SK-N-SH (cell line): Measurements from ENCODE around the gene ZEB2. TPM values are rescaled to one million over a fixed set of nuclear protein-coding genes. Genes with fewer than 3 reads are reported as not detected.

ENCODE experiments used
- CTCF ChIA-PET: fragments of 300-600, 350-600 bp; formaldehyde crosslinking; extraction: SDS; loops from one replicate; lab custom pipeline; 2021; lab: Yijun Ruan, JAX
- POLR2A ChIA-PET: fragments of 350-600 bp; sonication (Branson Sonifier 250); formaldehyde crosslinking; extraction: SDS; loops from one replicate; lab custom pipeline; 2020; ENCODE audit warnings: antibody characterized with exemption, inconsistent platforms; lab: Yijun Ruan, JAX
- DNase-seq: peaks from one replicate; pipeline ENCODE4 v3.0.0; 2012
- H2AFZ ChIP-seq: fragments of 200-600 bp; sonication (generic); 2 replicates; pipeline ENCODE4 v1.8.1; 2016; ENCODE audit warnings: antibody characterized with exemption, mild to moderate bottlenecking, low read depth
- H3F3A ChIP-seq: fragments of 200-600 bp; sonication (generic); replicated peaks from 2 replicates; pipeline ENCODE3; 2016; ENCODE audit warnings: antibody characterized with exemption, mild to moderate bottlenecking; ENCODE audit not compliant: insufficient read depth
- H3K27ac ChIP-seq, 2 experiments: fragments of 200-500 bp in 1 of 2; fragments of 200-600 bp in 1 of 2; sonication (Bioruptor generic) in 1 of 2; sonication (generic), shearing (Covaris generic) in 1 of 2; 2 replicates each; pipeline versions ENCODE4 v1.5.1 to v1.6.1; 2014 to 2016; ENCODE audit warnings: low read depth in 2 of 2, inconsistent platforms in 1 of 2, low read length in 1 of 2, mild to moderate bottlenecking in 1 of 2, mixed read lengths in 1 of 2
- H3K27me3 ChIP-seq: fragments of 200-600 bp; sonication (generic), shearing (Covaris generic); 2 replicates; pipeline ENCODE4 v1.6.1; 2016; ENCODE audit warnings: mixed run types; ENCODE audit not compliant: insufficient read depth
- H3K36me3 ChIP-seq, 2 experiments: fragments of 200-500 bp in 1 of 2; fragments of 200-600 bp in 1 of 2; sonication (Bioruptor generic) in 1 of 2; sonication (generic) in 1 of 2; replicated peaks in 1 of 2; 2 replicates each; pipeline versions ENCODE3 to v1.5.1; 2014 to 2016; ENCODE audit warnings: low read length in 1 of 2, mild to moderate bottlenecking in 1 of 2; ENCODE audit not compliant: insufficient read depth in 2 of 2, control insufficient read depth in 1 of 2
- H3K4me1 ChIP-seq, 2 experiments: fragments of 200-500 bp in 1 of 2; fragments of 200-600 bp in 1 of 2; sonication (Bioruptor generic) in 1 of 2; sonication (generic), shearing (Covaris generic) in 1 of 2; 2 replicates each; pipeline versions ENCODE4 v1.5.1 to v1.6.1; 2014 to 2016; ENCODE audit warnings: low read depth in 1 of 2, low read length in 1 of 2, mixed run types in 1 of 2; ENCODE audit not compliant: insufficient read depth in 2 of 2, control insufficient read depth in 1 of 2
- H3K4me2 ChIP-seq: fragments of 200-600 bp; sonication (generic), shearing (Covaris generic); 2 replicates; pipeline ENCODE4 v1.6.1; 2017; ENCODE audit warnings: mixed run types
- H3K4me3 ChIP-seq, 2 experiments: fragments of 200-500 bp in 1 of 2; fragments of 200-600 bp in 1 of 2; sonication (Bioruptor generic) in 1 of 2; sonication (generic), shearing (Covaris generic) in 1 of 2; 2 replicates each; pipeline versions ENCODE4 v1.5.1 to v1.8.1; 2014 to 2016; ENCODE audit warnings: low read depth in 2 of 2, inconsistent platforms in 1 of 2, low read length in 1 of 2, mild to moderate bottlenecking in 1 of 2, mixed read lengths in 1 of 2, moderate library complexity in 1 of 2
- H3K79me2 ChIP-seq: fragments of 200-600 bp; sonication (generic); 2 replicates; pipeline ENCODE4 v1.8.1; 2017; ENCODE audit warnings: mild to moderate bottlenecking; ENCODE audit not compliant: insufficient read depth
- H3K9ac ChIP-seq: fragments of 200-600 bp; sonication (generic); 2 replicates; pipeline ENCODE4 v1.6.1; 2017; ENCODE audit warnings: mixed run types
- H3K9me2 ChIP-seq: fragments of 200-600 bp; sonication (generic); 2 replicates; pipeline ENCODE4 v1.6.1; 2017; ENCODE audit warnings: mixed run types
- H3K9me3 ChIP-seq: fragments of 200-600 bp; sonication (generic); 2 replicates; pipeline ENCODE4 v1.6.1; 2017; ENCODE audit warnings: mixed run types, mild to moderate bottlenecking, moderate library complexity
- H4K20me1 ChIP-seq: fragments of 200-600 bp; sonication (generic); 2 replicates; pipeline ENCODE4 v1.6.1; 2017; ENCODE audit warnings: mild to moderate bottlenecking, mixed run types; ENCODE audit not compliant: insufficient read depth
- CHD2 ChIP-seq: fragments of 150-350 bp; IDR thresholded peaks from 2 replicates; pipeline ENCODE4 v1.6.1; 2018; ENCODE audit warnings: low read length; ENCODE audit not compliant: partially characterized antibody
- ELF1 ChIP-seq: IDR thresholded peaks from 2 replicates; pipeline ENCODE4 v1.4.0; 2012
- FOSL2 ChIP-seq: IDR thresholded peaks from 2 replicates; pipeline ENCODE4 v1.4.0; 2012; ENCODE audit warnings: low read depth, mild to moderate bottlenecking, moderate library complexity, borderline replicate concordance
- FOXJ3 ChIP-seq: sonication (generic); formaldehyde crosslinking; IDR thresholded peaks from 2 replicates; pipeline ENCODE4 v1.5.1; 2020; ENCODE audit warnings: mild to moderate bottlenecking, missing genetic modification reagents
- FOXM1 ChIP-seq: IDR thresholded peaks from 2 replicates; pipeline ENCODE4 v1.4.0; 2012; ENCODE audit warnings: low read depth, mild to moderate bottlenecking
- GATA2 ChIP-seq: sonication (generic); formaldehyde crosslinking; IDR thresholded peaks from 2 replicates; pipeline ENCODE4 v1.5.0; 2020; ENCODE audit warnings: mild to moderate bottlenecking, missing genetic modification reagents
- IRF3 ChIP-seq: fragments of 150-350 bp; IDR thresholded peaks from 2 replicates; pipeline ENCODE4 v1.6.1; 2016; ENCODE audit warnings: mild to moderate bottlenecking, low read depth, low read length
- JUND ChIP-seq: IDR thresholded peaks from 2 replicates; pipeline ENCODE4 v1.4.0; 2012
- MAX ChIP-seq: IDR thresholded peaks from 2 replicates; pipeline ENCODE4 v1.4.0; 2012; ENCODE audit warnings: low read depth
- MEF2A ChIP-seq: IDR thresholded peaks from 2 replicates; pipeline ENCODE4 v1.4.0; 2012; ENCODE audit warnings: low read depth, borderline replicate concordance
- NFIC ChIP-seq: IDR thresholded peaks from 2 replicates; pipeline ENCODE4 v1.4.0; 2012; ENCODE audit warnings: borderline replicate concordance
- PBX3 ChIP-seq: IDR thresholded peaks from 2 replicates; pipeline ENCODE4; 2012
- POLR2AphosphoS5 ChIP-seq: IDR thresholded peaks from 2 replicates; pipeline ENCODE4 v1.6.1; 2012; ENCODE audit warnings: low read depth, low read length
- RAD21 ChIP-seq: IDR thresholded peaks from 2 replicates; pipeline ENCODE4 v1.6.1; 2012; ENCODE audit warnings: mild to moderate bottlenecking, low read length
- RCOR1 ChIP-seq: fragments of 150-350 bp; IDR thresholded peaks from 2 replicates; pipeline ENCODE4 v1.6.1; 2017; ENCODE audit warnings: antibody characterized with exemption, low read length
- REST ChIP-seq: IDR thresholded peaks from 2 replicates; pipeline ENCODE4 v1.6.1; 2012; ENCODE audit warnings: mild to moderate bottlenecking, low read depth, low read length, moderate library complexity
- RFX5 ChIP-seq: IDR thresholded peaks from 2 replicates; pipeline ENCODE4 v1.6.1; 2012; ENCODE audit warnings: mild to moderate bottlenecking, improper control_type of control experiment, low read length
- SIN3A ChIP-seq: IDR thresholded peaks from 2 replicates; pipeline ENCODE4 v1.6.1; 2012; ENCODE audit warnings: low read depth, mild to moderate bottlenecking, low read length, moderate library complexity, borderline replicate concordance
- TAF1 ChIP-seq: IDR thresholded peaks from 2 replicates; pipeline ENCODE4 v1.6.1; 2012; ENCODE audit warnings: low read depth, mild to moderate bottlenecking, low read length, moderate library complexity, borderline replicate concordance
- TCF12 ChIP-seq: IDR thresholded peaks from 2 replicates; pipeline ENCODE4 v1.4.0; 2012
- TEAD4 ChIP-seq: IDR thresholded peaks from 2 replicates; pipeline ENCODE4 v1.4.0; 2012; ENCODE audit warnings: mild to moderate bottlenecking, borderline replicate concordance; ENCODE audit not compliant: insufficient read depth
- USF1 ChIP-seq: IDR thresholded peaks from 2 replicates; pipeline ENCODE4 v1.4.0; 2012; ENCODE audit warnings: low read depth, borderline replicate concordance
- YY1 ChIP-seq: IDR thresholded peaks from 2 replicates; pipeline ENCODE4 v1.4.0; 2012; ENCODE audit warnings: low read depth, mild to moderate bottlenecking
- ZBTB33 ChIP-seq: IDR thresholded peaks from 2 replicates; pipeline ENCODE4 v1.4.0; 2012; ENCODE audit warnings: low read depth, borderline replicate concordance
- WGBS: methylation state at CpG from one replicate; pipeline ENCODE4 v1.1.6; 2017; ENCODE audit warnings: low lambda C conversion rate; 5-methylcytosine and 5-hydroxymethylcytosine counted together
- polyA plus RNA-seq, 3 experiments: library from polyadenylated mRNA; depleted of rRNA; stranded (reverse); fragments of >200 nt; gene quantifications; 2 replicates each; pipeline ENCODE4 v1.2.3, GENCODE V29; 2012

ZEB2 gene
- polyA plus RNA-seq, 1 of the 3 experiments (the other 2 are of a cell fraction): 16.3 TPM

GRCh38 chr2:144452169-144452988, 67.5 kb downstream of the ZEB2 start:
- peaks cover 0 to 6% of the 10 kb centered on the region in 2 experiments for H3K36me3 ChIP-seq
- peak overlapping the region; percentile 14; the same call in 1 of the 2 replicates for H2AFZ ChIP-seq
- H3K4me1 ChIP-seq: peaks cover 46 to 47% of the 10 kb centered on the region in 2 experiments
- peak overlapping the region; percentile 74 for H3K4me2 ChIP-seq
- peaks cover 91% of the 10 kb centered on the region for H3K79me2 ChIP-seq
- peak overlapping the region; percentile 55; the same call in 1 of the 2 replicates for H3K9ac ChIP-seq
- ChIA-PET CTCF (interaction anchor here (0.8 to 1.8 kb wide), 6 partner anchors 9 to 1415 kb away, joined by 3 to 5 read pairs (median 3); no protein-coding TSS in a partner anchor), POLR2A (interaction anchor here (0.6 kb wide), 1 partner anchor 112 kb away, joined by 3 read pairs; no protein-coding TSS in a partner anchor)
- no peaks in the 10 kb centered on the region for H3K9me2 ChIP-seq
- DNase-seq: peak; percentile 51
- no peaks in the 10 kb centered on the region for H3K9me3 ChIP-seq
- H3K4me3 ChIP-seq: peak overlapping the region; percentile 41 to 48
- H4K20me1 ChIP-seq: no peaks in the 10 kb centered on the region; the same call in 1 of the 2 replicates
- WGBS: 30% methylated on average over 15 of the region's 15 CpGs
- H3K27ac ChIP-seq: peak overlapping the region; percentile 74 to 99
- peaks cover 15% of the 10 kb centered on the region for H3F3A ChIP-seq
- no peaks in the 10 kb centered on the region for H3K27me3 ChIP-seq
- TF ChIP-seq RCOR1 (no peak), RAD21 (peak; percentile 26; the same call in 1 of the 2 replicates), GATA2 (peak; percentile 70; the same call in 1 of the 2 replicates), REST (no peak), CHD2 (no peak), ZBTB33 (no peak), TEAD4 (0 out of 2 replicates have a peak, but pooled peaks have one; percentile 14), IRF3 (no peak), YY1 (peak; percentile 39; the same call in 1 of the 2 replicates), MAX (peak; percentile 41; the same call in 1 of the 2 replicates), NFIC (no peak), SIN3A (no peak), MEF2A (no peak), USF1 (no peak), ELF1 (no peak), PBX3 (0 out of 2 replicates have a peak, but pooled peaks have one; percentile 3), FOXM1 (no peak), POLR2AphosphoS5 (no peak), FOXJ3 (CRISPR knock-in tag) (peak; percentile 60; the same call in 1 of the 2 replicates), JUND (no peak), RFX5 (no peak), TAF1 (peak; percentile 34; the same call in 1 of the 2 replicates), TCF12 (peak; percentile 39; the same call in 1 of the 2 replicates), FOSL2 (no peak)
